K562 (cell line): ENCODE data around the gene FAM24A. TPM values are rescaled to one million over a fixed set of nuclear protein-coding genes. Genes with fewer than 3 reads are reported as not detected.
A peak's percentile ranks its signal among the peaks of the same experiment; 100 is the strongest.

ENCODE experiments used
- ATF4 ChIP-seq: fragments of 450-650 bp; formaldehyde crosslinking; IDR thresholded peaks from 2 replicates; pipeline ENCODE4 v1.4.0; 2022; ENCODE audit warnings: mild to moderate bottlenecking, moderate library complexity
- E2F1 ChIP-seq: sonication (generic); formaldehyde crosslinking; IDR thresholded peaks from 2 replicates; pipeline ENCODE4 v1.8.1; 2023; ENCODE audit warnings: mild to moderate bottlenecking, missing genetic modification reagents, moderate library complexity
- ETS1 ChIP-seq: conservative IDR thresholded peaks from 2 replicates; pipeline ENCODE4 v1.6.1; 2011; ENCODE audit warnings: low read depth, mild to moderate bottlenecking, low read length; ENCODE audit not compliant: control insufficient read depth
- ETV5 ChIP-seq: sonication (generic); formaldehyde crosslinking; IDR thresholded peaks from 2 replicates; pipeline ENCODE4 v1.4.0; 2020; ENCODE audit warnings: low read depth, mild to moderate bottlenecking, missing genetic modification reagents
- FOSL1 ChIP-seq: fragments of 200-800 bp; sonication (Bioruptor generic); conservative IDR thresholded peaks from 2 replicates; pipeline ENCODE4 v1.6.1; 2016; ENCODE audit warnings: missing genetic modification characterization, missing compliant biosample characterization
- HNRNPH1 ChIP-seq: fragments of 200-400 bp; formaldehyde crosslinking; optimal IDR thresholded peaks from 2 replicates; pipeline ENCODE3; 2017; ENCODE audit warnings: low read depth, mild to moderate bottlenecking, low read length, moderate library complexity
- HNRNPUL1 ChIP-seq: fragments of 200-400 bp; formaldehyde crosslinking; IDR thresholded peaks from 2 replicates; pipeline ENCODE4 v1.6.1; 2017; ENCODE audit warnings: low read length
- JUNB ChIP-seq: fragments of 450-650 bp; formaldehyde crosslinking; conservative IDR thresholded peaks from 2 replicates; pipeline ENCODE4 v1.4.0; 2020; ENCODE audit warnings: mild to moderate bottlenecking
- MLLT1 ChIP-seq, 2 experiments: fragments of 450-650 bp; IDR thresholded peaks; 2 replicates each; pipeline ENCODE4 v1.6.1; 2016
- MTF1 ChIP-seq: fragments of 250-450 bp; sonication (Bioruptor Pico); IDR thresholded peaks from 2 replicates; pipeline ENCODE4 v1.9.0; 2021; ENCODE audit warnings: moderate library complexity, mild to moderate bottlenecking, inconsistent platforms, borderline replicate concordance
- PHTF2 ChIP-seq: fragments of 250-450 bp; sonication (Bioruptor Pico); IDR thresholded peaks from 2 replicates; pipeline ENCODE4 v1.5.0; 2021; ENCODE audit warnings: mild to moderate bottlenecking
- SIN3B ChIP-seq: fragments of 450-650 bp; IDR thresholded peaks from 2 replicates; pipeline ENCODE4 v1.6.1; 2017; ENCODE audit warnings: low read depth, mild to moderate bottlenecking, moderate library complexity
- SREBF1 ChIP-seq: fragments of 150-350 bp; IDR thresholded peaks from 2 replicates; pipeline ENCODE4 v1.6.1; 2014; ENCODE audit warnings: antibody characterized with exemption, low read depth, low read length, borderline replicate concordance
- THRA ChIP-seq: fragments of 450-650 bp; IDR thresholded peaks from 2 replicates; pipeline ENCODE4 v1.6.1; 2017; ENCODE audit warnings: mild to moderate bottlenecking, moderate library complexity
- TSC22D4 ChIP-seq: fragments of 450-650 bp; IDR thresholded peaks from 2 replicates; pipeline ENCODE4 v1.6.1; 2016; ENCODE audit warnings: missing genetic modification characterization, missing biosample characterization, control low read depth
- ZFP30 ChIP-seq: fragments of 250-450 bp; sonication (Bioruptor Pico); IDR thresholded peaks from 2 replicates; pipeline ENCODE4 v1.8.0; 2022; ENCODE audit warnings: moderate library complexity, mild to moderate bottlenecking, inconsistent platforms, borderline replicate concordance
- ZFP91 ChIP-seq: sonication (generic); formaldehyde crosslinking; IDR thresholded peaks from 2 replicates; pipeline ENCODE4 v1.8.0; 2022; ENCODE audit warnings: mild to moderate bottlenecking, missing genetic modification reagents
- ZNF431 ChIP-seq: sonication (generic); formaldehyde crosslinking; IDR thresholded peaks from 2 replicates; pipeline ENCODE4 v1.8.0; 2022; ENCODE audit warnings: mild to moderate bottlenecking, missing genetic modification reagents
- ZNF717 ChIP-seq: fragments of 250-450 bp; sonication (Bioruptor Pico); IDR thresholded peaks from 2 replicates; pipeline ENCODE4 v1.5.0; 2021
- polyA plus RNA-seq, 8 experiments: library from polyadenylated mRNA; depleted of rRNA in 4 of 8; stranded (reverse) in 5 of 8; unstranded in 3 of 8; fragments of >200 nt; fragmentation: Nextera tagmentation in 2 of 8; fragmentation: Illumina TruSeq in 1 of 8; extraction: Ambion mirVana in 2 of 8; extraction: Trizol in 1 of 8; gene quantifications; 2 replicates each; pipeline versions ENCODE4 v1.2.1 to v1.2.3, GENCODE V29; 2011 to 2014; ENCODE audit warnings: inconsistent platforms in 1 of 8, missing spikeins in 1 of 8
- total RNA-seq, 7 experiments: library from RNA; depleted of rRNA in 6 of 7; stranded (reverse); fragments of >200 nt in 6 of 7; fragmentation: Illumina TruSeq in 2 of 7; extraction: Trizol in 2 of 7; gene quantifications; 2 replicates each; pipeline versions ENCODE4 v1.2.1 to v1.2.3, GENCODE V29; 2011 to 2021; ENCODE audit warnings: low replicate concordance in 1 of 7

Gene FAM24A
- total and polyA plus RNA-seq, 9 of the 15 experiments (the other 6 are each of a cell fraction or from before 2014, with no cell fraction given): not detected

- TF ChIP-seq MTF1: no peak
- peak; percentile 68; the same call in 1 of the 2 replicates for TF ChIP-seq ETV5 (CRISPR knock-in tag)
- peak; percentile 58; the same call in 1 of the 2 replicates for TF ChIP-seq ZNF431 (CRISPR knock-in tag)
- TF ChIP-seq ZNF717: no peak
- no peak for TF ChIP-seq HNRNPUL1
- TF ChIP-seq SIN3B: peak; percentile 55; the same call in 1 of the 2 replicates
- no peak for TF ChIP-seq TSC22D4 (tag)
- TF ChIP-seq FOSL1 (tag): no peak
- no peak for TF ChIP-seq E2F1
- TF ChIP-seq ZFP91 (CRISPR knock-in tag): no peak
- no peak for TF ChIP-seq THRA
- no peak for TF ChIP-seq HNRNPH1
- TF ChIP-seq ETS1: no peak
- TF ChIP-seq MLLT1 (IDR thresholded peaks at IDR 0.05): no peak
- no peak for TF ChIP-seq PHTF2
- TF ChIP-seq SREBF1: no peak
- no peak for TF ChIP-seq ATF4 (CRISPR knock-in tag)
- no peak for TF ChIP-seq ZFP30
- TF ChIP-seq JUNB (CRISPR knock-in tag): no peak
Observed at GRCh38 chr10:122953902-122954730, 43.7 kb downstream of the FAM24A start, which contains the start of gene C10orf88 (continued).
